COLO668 (cell line): ENCODE measurements around the gene CDH23.

ENCODE experiments used
- DNase-seq: peaks from one replicate; lab custom pipeline; 2025; ENCODE audit not compliant: unreplicated experiment; lab: John Stamatoyannopoulos, UW

Gene CDH23

GRCh38 chr10:71419002-71419540 is 22.4 kb downstream of the CDH23 start:
- no peak for DNase-seq

DNA sequence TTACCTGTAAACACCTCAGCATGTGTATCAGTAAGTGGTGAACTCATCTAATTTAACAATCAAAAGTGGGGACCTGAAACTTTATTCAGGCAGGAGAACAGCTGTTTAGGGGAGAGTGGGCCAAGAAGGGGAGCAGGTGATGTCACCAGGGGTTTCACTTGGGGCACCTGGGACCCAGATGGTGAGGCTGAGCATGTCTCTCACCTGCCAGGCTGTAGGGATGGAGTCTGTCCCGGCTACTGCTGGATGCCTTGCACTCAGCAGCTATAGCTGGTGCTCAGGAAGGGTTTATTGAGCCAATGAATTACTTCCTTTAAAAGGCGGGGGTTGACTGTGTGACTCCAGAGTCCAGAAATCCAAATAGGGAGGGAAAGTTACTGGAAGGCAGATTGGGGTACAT is 23.0 kb downstream of the CDH23 start:
- no peak for DNase-seq

- DNase-seq = no peak
Observed at GRCh38 chr10:71421075-71421434, 24.3 kb downstream of the CDH23 start.

DNA sequence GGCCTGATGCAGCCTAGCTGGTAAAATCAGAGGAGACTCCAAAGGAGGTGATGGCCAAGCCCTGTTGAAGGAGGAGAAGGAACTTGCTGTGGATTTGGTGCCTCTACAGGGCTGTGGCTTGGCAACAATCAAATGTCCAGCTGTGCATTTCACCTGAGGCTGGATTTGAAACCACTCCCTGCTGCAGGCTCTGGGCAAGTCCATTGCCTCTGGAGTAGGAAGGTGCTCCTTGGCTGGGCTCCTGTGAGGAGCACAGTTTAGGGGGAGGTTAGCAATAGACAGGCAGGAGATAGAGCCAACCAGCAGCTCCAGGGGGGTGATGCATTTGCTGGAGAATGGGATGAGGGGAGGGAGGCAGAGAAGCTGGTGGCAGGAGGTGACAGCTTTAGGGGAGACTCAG is 26.5 kb downstream of the CDH23 start:
- no peak for DNase-seq

DNA sequence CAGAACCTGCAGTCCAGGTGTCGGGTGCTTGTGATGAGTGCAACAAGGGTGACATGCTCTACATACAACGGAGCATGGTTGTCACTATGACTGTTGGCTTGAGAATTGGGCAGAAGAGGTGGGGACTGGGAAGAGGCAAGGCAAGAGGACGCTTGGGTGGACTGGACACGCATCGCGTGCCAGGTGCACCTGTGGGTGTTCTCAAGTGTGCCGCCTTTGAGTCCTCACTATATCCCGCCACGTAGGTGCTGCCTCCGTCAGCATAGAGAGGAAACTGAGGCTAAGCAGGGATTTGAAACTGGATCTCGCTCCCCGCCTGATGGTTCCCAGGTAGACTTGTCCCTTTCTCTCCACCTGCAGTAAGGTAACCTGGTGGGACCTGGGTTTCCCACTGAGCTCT is 27.2 kb downstream of the CDH23 start:
- no peak for DNase-seq

GRCh38 chr10:71424496-71425194 is 27.9 kb downstream of the CDH23 start:
- no peak for DNase-seq

DNA sequence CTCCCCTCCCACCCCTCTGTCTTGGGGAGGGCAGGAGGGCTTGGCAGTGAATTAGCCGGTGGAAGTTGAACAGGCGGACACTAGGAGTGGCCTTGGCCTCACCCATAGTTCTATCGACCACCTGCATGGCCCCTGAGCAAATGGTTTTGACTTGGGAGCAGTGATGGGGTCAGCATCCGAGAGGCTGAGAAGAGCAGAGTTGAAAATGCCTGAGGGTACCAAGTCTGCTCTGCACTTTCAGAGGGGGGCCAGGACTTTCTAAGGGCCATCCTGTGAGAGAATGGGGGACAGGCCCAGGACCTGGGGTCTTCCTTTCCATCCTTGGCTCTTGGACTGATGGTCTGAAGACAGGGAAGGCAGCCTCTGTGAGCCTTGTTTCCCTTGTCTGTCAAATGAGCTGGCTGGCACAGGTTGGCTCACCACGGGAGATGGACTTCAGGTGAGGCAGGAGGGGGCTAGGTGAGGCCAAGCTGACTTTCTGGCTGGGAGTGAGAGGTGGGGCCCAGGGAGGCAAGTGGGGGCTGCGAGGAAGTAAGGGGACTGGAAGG is 29.4 kb downstream of the CDH23 start:
- no peak for DNase-seq

DNA sequence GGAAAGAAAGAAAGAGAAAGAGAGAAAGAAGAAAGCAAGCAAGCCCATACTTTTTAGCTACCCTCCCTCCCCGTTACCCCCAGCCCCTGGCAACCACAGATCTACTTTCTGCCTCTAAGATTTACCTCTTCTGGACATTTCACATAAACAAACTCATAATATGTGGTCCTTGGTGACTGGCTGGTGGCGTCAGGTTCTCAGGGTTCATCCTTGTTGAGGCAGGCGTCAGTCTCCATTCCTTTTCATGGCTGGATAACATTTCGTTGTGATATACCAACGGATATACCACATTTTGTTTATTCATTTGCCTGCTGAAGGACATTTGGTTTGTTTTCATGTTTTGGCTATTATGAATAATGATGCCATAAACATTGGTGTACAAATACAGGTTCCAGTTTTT is 30.5 kb downstream of the CDH23 start:
- no peak for DNase-seq

- DNase-seq = no peak
Observed at GRCh38 chr10:71429304-71429703, 32.6 kb downstream of the CDH23 start.

GRCh38 chr10:71429929-71430328 is 33.2 kb downstream of the CDH23 start:
- DNase-seq = no peak

GRCh38 chr10:71431239-71432100 is 34.8 kb downstream of the CDH23 start:
- DNase-seq = no peak

DNA sequence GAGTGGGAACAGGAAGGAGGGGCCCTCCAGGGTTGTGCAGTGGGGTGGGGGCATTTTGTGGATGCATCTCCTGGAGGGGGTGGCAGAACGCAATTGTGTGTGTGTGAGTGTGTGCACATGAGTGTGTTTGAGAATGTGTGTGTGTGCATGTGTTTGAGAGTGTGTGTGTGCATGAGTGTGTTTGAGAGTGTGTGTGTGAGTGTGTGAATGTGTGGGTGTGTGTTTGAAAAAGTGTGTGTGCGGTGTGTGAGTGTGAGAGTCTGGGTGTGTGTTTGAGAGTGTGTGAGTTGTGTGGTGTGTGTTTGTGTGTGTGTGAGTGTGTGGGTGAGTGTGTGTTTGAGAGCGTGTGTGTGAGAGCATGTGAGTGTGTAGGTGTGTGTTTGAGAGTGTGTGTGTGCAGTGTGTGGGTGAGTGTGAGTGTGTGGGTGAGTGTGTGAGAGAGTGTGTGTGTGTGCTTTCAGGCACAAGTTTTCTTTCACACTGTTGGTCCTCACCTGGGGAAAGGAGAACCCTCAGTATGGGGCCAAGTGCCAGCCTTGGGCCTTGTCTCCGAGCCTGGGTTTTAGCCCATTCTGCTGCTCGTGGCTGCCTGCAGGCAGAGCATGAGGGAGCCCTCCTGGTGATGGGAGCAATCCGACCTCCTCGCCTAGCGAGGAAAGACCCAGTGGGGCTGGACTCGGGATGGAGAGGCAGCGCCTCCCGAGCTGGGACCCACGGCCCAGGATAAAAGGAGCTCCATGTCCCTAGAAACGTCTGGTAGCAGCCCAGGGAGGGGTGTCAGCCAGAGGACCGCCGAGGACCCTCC is 35.6 kb downstream of the CDH23 start:
- DNase-seq = no peak

DNA sequence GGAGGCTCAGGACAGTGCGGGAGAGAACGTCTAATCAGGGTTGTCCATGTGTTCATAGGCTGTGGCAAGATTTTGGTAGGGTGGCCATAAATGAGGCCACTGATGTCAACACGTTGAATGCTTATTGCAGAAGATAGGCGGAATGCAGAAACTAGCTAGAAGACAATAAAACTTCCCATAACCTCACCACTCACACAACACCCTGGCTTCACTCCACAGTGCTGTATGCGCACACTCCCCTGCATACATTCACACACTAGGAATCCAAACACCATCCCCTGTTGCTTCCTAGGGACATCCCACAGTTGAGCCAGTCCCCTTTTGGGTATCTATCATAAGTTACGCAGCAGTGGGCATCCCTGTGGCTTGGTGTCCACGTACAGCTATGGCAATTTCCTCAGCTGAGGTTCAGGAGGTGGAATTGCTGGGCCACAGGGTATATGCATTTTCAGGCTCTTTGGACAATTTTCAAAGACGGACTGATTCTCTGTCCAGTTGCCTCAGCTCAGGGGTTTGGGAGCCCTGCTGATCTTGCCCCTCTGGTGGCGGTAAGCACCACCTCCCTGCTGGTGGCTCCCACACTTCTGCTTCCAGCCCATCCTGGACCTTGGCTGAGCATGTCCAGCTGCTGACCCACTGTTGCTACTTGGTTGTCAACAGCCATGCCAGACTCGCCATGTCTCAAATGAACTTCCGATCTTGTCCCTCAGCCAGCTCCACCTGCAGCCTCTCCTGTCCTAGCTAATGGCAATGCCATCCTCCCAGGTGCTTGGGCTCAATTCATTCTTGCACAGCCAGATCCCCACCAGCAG is 36.4 kb downstream of the CDH23 start:
- no peak for DNase-seq

- DNase-seq = no peak
Observed at GRCh38 chr10:71433768-71434744, 37.3 kb downstream of the CDH23 start.

DNA sequence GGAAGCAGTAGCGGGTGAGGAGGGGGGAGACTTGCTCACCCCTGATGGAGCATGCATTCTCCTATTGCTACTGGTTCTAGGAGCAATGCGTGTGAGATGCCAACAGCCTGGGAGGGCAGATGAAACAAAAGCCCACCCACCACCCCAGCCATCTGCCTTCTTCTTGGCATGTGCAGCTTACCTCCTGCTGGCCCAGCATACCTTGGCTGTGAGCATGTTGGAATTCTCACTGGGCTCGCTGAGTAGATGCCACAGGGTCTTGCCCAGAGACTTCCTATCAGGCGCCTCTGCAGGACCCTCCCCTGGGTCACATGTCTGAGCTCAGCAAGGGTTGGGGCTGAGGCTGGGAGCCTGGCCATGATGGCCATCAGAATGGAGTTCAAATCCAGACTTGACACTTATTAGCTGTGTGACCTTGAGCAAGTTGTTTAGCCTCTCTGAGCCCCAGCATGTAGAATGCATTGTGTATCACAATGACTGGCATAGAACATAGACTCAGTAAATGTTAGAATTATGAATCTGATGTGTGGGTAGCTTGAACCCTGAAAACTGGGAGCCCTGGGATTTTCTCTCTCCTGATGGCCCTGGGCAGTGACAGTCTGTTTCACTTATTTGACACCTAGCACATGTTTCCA is 38.2 kb downstream of the CDH23 start:
- DNase-seq = no peak

DNA sequence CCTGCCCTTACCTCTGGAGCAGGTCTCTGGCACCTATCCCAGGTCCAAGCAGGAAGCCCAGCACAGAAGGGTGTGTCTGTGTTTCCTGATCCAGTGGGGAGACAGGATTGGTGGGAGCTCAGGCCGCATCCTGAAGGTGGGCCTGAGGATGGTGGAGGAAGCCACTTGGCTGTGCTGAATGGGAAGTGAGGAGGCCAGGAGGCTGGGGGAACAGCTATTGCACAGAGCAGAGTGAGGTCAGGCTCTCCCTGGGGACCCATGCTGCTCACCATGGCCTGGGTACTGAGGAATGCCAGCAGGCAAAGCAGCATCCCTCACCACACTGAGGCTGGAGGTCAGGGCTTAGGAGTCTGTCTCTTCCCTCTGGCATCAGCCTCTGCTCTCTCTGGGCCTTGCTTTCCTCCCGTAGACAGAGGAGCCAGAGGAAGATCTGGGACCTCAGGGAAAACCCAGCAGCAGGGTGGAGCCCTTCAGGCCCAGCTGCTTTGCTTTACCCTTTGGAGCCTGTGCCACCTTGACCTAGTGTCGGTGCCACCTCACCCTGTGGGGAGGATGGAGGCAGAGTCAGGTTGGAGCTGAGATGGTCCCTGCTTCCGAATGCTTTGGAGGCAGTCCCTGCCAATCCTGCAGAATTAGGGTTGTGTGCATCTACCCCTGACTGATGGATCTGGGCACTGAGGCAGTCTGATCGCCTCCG is 39.0 kb downstream of the CDH23 start:
- DNase-seq = no peak

GRCh38 chr10:71436268-71437125 is 39.8 kb downstream of the CDH23 start:
- DNase-seq = no peak
